ENCODE measurements around the gene MATN4.

GRCh38 chr20:45301824-45302271 lies 6.3 kb downstream of the MATN4 start:
- TF ChIP-seq ZNF784 (CRISPR knock-in tag; IDR thresholded peaks at IDR 0.05; ENCODE audit: borderline replicate concordance) (no peak), SKIL (CRISPR knock-in tag; IDR thresholded peaks at IDR 0.05; ENCODE audit: borderline replicate concordance) (no peak), RORA (CRISPR knock-in tag; IDR thresholded peaks at IDR 0.05) (no peak), REST (IDR thresholded peaks at IDR 0.05; ENCODE audit: borderline replicate concordance in 1 of 2, low read depth in 1 of 2, low read length in 2 of 2) (no peak), HOMEZ (CRISPR knock-in tag; IDR thresholded peaks at IDR 0.05; ENCODE audit: low read depth) (no peak), CTCF (CRISPR knock-in tag; IDR thresholded peaks at IDR 0.05) (no peak), ESRRA (CRISPR knock-in tag; IDR thresholded peaks at IDR 0.05; ENCODE audit: low read depth) (no peak), JUN (CRISPR knock-in tag; IDR thresholded peaks at IDR 0.05) (no peak)
